Mammary epithelial cell (primary cell): ENCODE measurements around the gene PHF2.

Source experiments
- CTCF ChIP-seq, 2 donors: IDR thresholded peaks in 1 of 2; conservative IDR thresholded peaks in 1 of 2; 2 replicates each; pipeline ENCODE4 v1.5.1; 2011 to 2012; ENCODE audit warnings: inconsistent platforms in 2 of 2, low read length in 2 of 2, mild to moderate bottlenecking in 2 of 2, control low read depth in 1 of 2, low read depth in 1 of 2; ENCODE audit not compliant: insufficient read depth in 1 of 2; ENCODE audit errors: extremely low read depth in 1 of 2
- EZH2 ChIP-seq: IDR thresholded peaks from 2 replicates; pipeline ENCODE4 v1.6.1; 2012; ENCODE audit warnings: low read length, inconsistent platforms, borderline replicate concordance

GRCh38 chr9:93640027-93640426 is 63.6 kb downstream of the PHF2 start:
- no peak for TF ChIP-seq CTCF (conservative IDR thresholded peaks at IDR 0.05 in 1 of 2, IDR thresholded peaks at IDR 0.05 in 1 of 2; ENCODE audit: extremely low read depth in 1 of 2, insufficient read depth in 1 of 2, low read depth in 1 of 2, low read length in 2 of 2)
- TF ChIP-seq EZH2 = no peak
